CD4-positive, alpha-beta T cell treated with Interferon alpha-2 for 1 hour (primary cell): Measurements from ENCODE around the gene GEN1.

Experiments used
- DNase-seq, 2 donors: peaks; one replicate each; pipeline ENCODE4 v3.0.0-alpha.2; 2020 to 2022

GEN1 gene

DNA sequence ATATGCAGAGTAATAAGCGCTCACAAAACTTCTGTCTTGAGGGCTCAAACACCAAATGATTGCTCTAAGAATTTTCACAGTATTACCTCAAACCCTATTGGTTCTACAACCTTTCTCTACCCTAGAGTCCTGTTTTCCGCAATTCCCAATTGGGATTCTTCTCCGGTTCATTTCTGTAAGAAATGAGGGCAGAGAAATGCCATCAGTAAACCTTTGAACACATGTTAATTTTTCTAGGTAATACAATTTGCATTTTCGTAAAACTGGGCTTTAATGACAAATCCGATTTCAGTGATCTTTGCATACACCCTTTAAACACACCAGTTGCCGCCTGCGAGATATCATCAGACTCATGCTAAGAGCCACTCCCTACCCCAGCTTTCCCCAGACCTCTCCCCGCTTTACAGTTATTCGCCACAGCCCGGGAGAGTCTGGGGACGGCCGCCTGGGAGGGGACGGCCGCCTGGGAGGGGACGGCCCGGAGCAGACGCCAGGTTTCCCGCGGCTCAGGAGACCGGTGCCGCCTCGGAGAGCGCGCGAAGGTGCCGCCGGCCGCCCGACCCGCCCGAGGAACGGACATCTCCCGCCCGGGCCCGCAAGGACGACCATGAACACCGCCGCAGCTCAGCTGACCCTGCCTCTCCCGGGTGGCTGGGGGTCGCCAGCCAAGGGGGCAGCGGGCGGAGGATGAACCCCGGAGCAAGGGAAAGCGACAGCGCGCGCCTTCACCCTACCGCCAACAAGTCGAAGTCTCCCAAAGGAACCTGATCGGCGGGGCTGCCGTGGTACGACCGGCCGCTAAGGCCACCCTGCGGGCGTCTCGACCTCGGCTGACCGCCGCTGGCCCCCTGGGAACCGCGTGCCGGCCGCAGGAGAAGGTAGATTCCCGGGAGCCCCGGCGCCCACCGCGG lies 791 bp upstream of the GEN1 start:
- DNase-seq, result peak; percentile 36 to 50

DNA sequence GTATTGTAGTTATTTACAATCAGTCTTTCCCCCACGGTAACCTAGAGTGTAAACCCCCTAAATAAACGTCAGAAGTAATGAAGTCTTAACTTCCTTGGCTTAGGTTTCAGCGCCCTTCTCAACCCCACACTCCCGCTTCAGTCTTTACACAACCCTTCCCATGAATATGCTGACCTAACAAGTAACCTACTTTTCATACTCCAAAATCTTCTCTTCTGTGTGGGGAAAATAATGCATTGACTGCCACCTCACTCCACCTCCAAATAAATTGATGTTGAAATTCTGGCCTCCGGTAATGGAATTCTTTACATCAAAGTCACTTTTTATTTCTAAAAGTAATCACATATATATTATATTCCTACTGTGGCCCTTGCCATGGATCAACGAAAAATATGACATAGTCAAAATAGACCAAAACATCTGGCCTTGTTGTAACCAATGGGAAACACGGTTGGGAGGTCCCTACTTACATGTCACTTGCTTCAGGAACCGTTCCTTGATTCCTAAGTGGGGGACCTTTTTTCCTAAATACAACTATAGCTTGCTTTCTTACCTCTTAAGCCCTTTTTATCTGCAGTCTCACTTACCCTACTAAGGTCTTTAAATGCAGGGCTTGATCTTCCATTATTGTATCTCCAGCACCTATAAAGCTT lies 961 bp downstream of the GEN1 start:
- DNase-seq, result no peak

- DNase-seq, result no peak
Observed at GRCh38 chr2:17756668-17757067, 2.7 kb downstream of the GEN1 start.

DNA sequence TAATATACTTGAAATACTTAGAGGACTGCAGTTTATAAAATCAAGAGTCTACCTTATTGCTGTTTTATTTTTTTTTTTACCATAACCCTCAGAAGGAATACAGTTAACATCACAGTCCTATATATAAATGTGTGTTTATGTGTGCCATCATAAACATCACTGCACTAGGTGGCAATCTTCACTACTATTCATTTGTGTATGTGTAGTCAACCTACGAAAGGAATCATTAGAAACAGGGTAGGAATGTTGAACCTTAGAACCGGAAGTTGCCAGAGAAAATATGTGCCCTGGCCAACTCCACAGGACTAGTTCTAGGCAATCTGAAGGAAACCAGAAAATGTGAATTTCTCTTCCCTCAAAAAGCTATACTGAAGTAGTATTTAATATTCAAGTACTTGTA lies 3.4 kb downstream of the GEN1 start:
- no peak for DNase-seq

- no peak for DNase-seq
Observed at GRCh38 chr2:17758118-17758517, 4.2 kb downstream of the GEN1 start.

DNA sequence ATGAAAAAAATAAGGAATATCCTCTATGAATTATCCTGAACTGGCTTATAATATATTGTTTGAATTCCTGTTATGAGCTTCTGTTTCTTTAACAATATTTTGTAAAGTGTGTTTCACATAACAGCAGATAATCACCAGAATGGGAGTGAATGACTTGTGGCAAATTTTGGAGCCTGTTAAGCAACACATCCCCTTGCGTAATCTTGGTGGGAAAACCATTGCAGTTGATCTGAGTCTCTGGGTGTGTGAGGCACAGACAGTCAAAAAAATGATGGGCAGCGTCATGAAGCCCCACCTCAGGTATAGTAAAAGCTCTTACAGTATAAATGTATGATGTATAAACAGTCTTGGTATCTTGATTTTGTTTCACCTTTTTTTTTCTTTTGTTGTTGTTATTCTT lies 5.9 kb downstream of the GEN1 start:
- DNase-seq, result peak in 1 of 2 donors; percentile 15

DNA sequence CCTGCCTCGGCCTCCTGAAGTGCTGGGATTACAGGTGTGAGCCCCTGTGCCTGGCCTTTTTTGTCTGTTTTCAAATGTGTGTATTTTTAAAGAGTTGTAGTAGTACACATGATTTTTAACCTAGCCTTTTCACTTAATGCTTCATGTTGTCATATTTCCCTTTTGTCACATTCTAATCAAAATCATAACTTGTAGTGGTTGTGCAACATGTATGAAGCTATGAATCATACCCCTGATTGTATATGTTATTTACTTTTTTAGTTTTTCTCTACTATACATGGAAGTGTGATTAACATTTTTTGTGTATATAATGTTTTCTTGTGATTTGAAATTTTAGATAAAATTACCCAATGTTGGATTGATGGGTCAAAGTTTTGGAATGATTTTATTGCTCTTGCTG lies 8.5 kb downstream of the GEN1 start:
- no peak for DNase-seq

DNA sequence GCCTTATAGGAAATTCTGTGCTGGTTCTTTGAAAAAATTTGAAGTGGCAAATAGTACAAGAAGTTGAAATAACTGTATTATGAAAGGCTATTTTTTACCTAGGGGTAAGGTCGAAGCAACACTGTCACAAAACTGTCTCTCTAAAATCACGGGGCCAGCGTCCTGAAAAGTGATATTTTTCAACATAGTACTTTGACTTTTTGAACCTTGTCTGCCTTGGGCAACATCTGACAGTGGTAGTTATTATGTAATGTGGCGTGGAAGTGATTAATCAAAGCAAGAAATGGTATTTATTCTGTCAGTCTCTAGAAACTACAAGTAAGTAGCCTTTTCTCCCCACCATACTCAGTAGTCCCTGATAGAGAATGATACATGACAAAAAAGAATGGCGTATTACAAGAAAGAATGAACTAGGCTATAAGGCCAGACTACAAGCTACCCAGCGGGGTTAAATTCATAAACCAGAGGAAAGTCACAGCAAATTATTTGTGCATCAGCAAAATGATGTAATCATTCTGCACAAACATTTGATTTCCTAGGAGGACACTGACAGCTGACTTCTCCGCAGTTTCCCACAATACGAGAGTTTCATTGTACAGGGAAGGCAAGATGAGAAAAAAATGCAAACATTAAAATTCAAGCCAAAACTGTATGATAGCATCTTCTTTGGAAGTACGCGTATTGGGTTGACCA lies 9.8 kb downstream of the GEN1 start:
- no peak for DNase-seq

DNA sequence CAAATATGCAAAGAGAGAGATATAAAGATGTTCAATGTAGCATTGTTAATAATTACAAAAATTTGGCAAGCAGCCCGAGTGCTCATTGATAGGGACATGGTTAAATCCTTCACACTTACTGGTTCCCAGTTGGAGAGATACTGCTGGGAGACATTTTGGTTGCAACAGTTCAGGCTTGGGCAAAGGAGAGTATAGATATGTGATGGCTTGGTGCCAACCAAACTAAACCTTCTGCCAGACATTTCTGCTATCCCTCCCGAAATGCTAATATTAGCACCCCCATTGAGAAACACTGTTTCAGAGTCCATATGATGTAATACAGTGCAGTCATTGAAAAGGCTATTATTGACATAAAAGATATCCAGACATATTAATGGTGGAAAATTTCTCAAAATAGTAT lies 11.5 kb downstream of the GEN1 start:
- no peak for DNase-seq

GRCh38 chr2:17768894-17769293 lies 15.0 kb downstream of the GEN1 start:
- no peak for DNase-seq

DNA sequence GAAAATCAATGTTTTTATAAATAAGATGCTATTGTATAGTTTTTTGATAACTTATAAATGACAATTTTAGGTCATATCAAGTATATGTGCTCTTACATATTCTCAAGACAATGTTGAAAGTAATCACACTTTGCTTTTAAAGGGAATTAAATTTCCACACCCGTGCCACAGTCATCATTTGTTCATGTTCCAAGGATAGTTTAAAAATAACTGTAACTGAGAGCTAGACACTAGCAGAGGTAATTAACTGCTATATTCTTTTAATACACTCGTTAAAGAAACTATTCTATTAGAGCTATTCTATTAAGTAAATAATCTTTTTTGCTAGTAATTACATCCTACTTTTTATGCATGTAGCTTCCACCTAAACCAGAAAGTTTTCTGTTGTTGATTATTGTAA lies 18.0 kb downstream of the GEN1 start:
- DNase-seq, result no peak

- DNase-seq, result no peak
Observed at GRCh38 chr2:17772532-17772931, 18.6 kb downstream of the GEN1 start.

- DNase-seq, result no peak
Observed at GRCh38 chr2:17780546-17780945, 26.6 kb downstream of the GEN1 start.

- DNase-seq, result no peak
Observed at GRCh38 chr2:17781482-17781881, 27.5 kb downstream of the GEN1 start.

DNA sequence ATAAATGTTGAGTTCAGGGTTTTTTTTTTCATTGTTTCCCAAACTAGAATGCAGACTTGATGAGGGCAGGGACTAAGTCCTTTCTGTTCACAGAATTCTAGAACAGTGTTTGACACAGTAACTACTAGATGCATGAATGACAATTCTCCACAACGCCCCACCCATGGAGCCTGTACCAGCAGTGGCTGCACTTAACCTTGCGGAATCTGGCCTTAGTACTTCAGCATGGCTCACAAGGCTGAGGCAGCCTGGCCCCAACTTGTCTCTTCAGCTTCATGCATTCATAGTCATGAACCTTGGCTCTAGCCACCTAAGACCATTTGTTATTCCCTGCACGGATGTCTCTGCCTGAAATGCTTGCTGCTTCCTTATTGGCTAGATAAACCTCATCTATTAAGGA lies 32.8 kb downstream of the GEN1 start:
- no peak for DNase-seq

DNA sequence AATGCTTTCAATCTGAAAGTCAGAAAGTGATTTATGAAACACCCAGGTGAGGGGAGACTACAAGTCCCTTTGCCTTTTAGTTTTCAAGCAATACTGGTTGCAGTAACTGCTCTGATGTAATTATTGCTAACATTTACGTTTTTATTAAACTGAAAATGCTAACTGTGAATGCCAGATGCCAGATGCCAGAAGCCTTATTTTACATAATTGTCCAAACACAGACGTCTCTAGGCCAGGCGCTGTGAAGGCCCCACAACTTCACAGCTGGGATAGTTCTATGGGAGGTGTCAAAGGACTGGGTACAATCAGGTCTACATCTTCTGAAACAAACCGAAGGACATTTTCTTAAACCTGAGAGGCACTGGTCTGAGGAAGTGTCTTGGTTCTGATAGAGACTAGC lies 34.8 kb downstream of the GEN1 start:
- DNase-seq, result no peak

DNA sequence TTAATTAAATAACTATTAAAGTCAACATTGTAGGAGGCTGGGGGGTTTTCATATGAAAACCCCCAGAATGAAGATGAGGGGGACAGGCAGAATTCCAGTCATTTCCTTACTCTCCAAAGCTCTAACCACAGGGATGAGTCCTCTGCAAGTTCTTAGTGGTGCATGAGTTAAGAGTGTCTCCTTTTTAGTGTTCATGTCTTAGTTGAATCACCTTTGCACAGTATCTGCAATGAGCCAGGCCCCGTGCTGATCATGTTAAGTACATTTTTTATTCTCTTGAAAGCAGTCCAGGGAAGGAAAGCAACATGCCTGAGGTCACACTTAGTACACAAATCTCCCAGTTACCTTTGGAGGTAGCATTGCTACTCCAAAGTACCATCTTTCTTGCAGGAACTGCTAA lies 36.6 kb downstream of the GEN1 start:
- DNase-seq, result no peak

- no peak for DNase-seq
Observed at GRCh38 chr2:17791121-17791816, 37.3 kb downstream of the GEN1 start.

- DNase-seq, result no peak
Observed at GRCh38 chr2:17791817-17792130, 37.8 kb downstream of the GEN1 start.

DNA sequence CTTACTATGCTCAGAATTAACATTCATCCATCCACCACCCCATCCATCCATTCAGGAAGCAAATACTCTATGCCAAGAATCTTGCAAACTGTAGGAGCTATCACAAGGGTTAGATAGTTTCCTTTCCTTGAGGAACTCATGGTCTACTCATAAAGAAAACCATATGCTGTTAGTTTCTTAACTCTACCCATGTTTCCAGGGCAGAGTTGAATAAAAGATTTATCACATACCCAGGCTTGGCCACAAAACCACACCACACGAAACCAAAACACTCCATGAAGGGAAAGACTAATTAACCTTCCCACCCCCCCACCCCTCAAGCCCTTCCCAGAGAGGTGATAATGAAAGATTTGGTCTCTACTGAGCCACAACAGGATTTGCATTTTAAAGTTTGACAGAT lies 38.6 kb downstream of the GEN1 start:
- no peak for DNase-seq

DNA sequence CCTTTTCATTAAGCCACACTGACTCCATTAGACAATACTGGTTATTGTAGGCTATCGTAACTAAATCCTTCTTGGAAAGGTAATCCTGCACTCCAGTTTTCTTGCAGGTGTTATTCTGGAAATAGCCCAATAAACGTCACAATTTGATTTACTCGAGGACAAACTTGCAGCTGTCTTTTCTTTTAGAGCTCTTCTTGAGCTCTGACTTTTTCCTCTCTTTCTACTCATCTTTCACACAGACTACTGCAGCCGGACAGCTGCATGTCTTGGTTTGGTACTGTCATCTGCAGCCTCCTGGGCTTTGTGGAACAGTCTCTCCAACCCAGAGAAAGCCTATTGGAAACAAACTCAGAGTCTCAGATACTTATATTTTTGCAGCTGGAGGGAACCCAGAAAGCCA lies 39.4 kb downstream of the GEN1 start:
- DNase-seq, result no peak

GRCh38 chr2:17793803-17794354 lies 39.9 kb downstream of the GEN1 start:
- no peak for DNase-seq

- DNase-seq, result no peak
Observed at GRCh38 chr2:17795309-17795708, 41.4 kb downstream of the GEN1 start.
